Body of pancreas (tissue), 4 donors: ENCODE results near the gene SLC22A14. TPM values are rescaled to one million over a fixed set of nuclear protein-coding genes. Genes with fewer than 3 reads are reported as not detected.

Experiments used
- ATAC-seq: fragments of 150-250 bp; one replicate; pipeline ENCODE4 v1.9.1; 2016
- DNase-seq, 4 donors: peaks; one replicate each; pipeline ENCODE4 v3.0.0-alpha.2; 2019
- H3K27ac ChIP-seq, 4 donors: fragments of 200-600 bp; sonication (generic); 1 replicate in 3 of 4; 2 replicates in 1 of 4; pipeline versions ENCODE4 v1.5.1 to v1.6.1; 2016 to 2019; ENCODE audit warnings: mild to moderate bottlenecking in 1 of 4, mixed read lengths in 1 of 4, moderate library complexity in 1 of 4
- H3K27me3 ChIP-seq, 2 donors: fragments of 200-600 bp; sonication (generic); one replicate each; pipeline ENCODE4 v1.6.0; 2016; ENCODE audit warnings: mild to moderate bottlenecking in 1 of 2
- H3K36me3 ChIP-seq, 2 donors: fragments of 200-600 bp; sonication (generic); replicated peaks in 1 of 2; 2 replicates each; pipeline ENCODE4 v1.5.1; 2016; ENCODE audit warnings: low read depth in 2 of 2; ENCODE audit not compliant: insufficient read depth in 1 of 2
- H3K4me1 ChIP-seq: fragments of 200-600 bp; sonication (generic); one replicate; pipeline ENCODE4 v1.6.0; 2016
- H3K4me3 ChIP-seq, 2 donors: fragments of 200-600 bp; sonication (generic); 1 replicate in 1 of 2; 2 replicates in 1 of 2; pipeline ENCODE4 v1.5.1; 2016 to 2019
- H3K9me3 ChIP-seq, 3 donors: fragments of 200-600 bp; sonication (generic); 1 replicate in 2 of 3; 2 replicates in 1 of 3; pipeline ENCODE4 v1.5.1; 2016
- POLR2A ChIP-seq, 3 donors: fragments of 450-650 bp; IDR thresholded peaks; one replicate each; pipeline ENCODE4 v1.6.1; 2016; ENCODE audit warnings: antibody characterized with exemption in 3 of 3, mild to moderate bottlenecking in 2 of 3
- WGBS, 2 donors: methylation state at CpG; one replicate each; pipeline ENCODE4 v1.1.5; 2017; 5-methylcytosine and 5-hydroxymethylcytosine counted together
- intact Hi-C: fragments of 100-400 bp; cut with DNase I; formaldehyde crosslinking; loops from one replicate; pipeline ENCODE4 v1.15.1; 2023
- total RNA-seq, 2 donors: library from RNA; depleted of rRNA; stranded (reverse); fragments of >200 nt; gene quantifications; one replicate each; pipeline ENCODE4 v1.1.0, GENCODE V29; 2016
- TF ChIP-seq, protein P1 (sequence below), 7 experiments: fragments of 450-650 bp in 4 of 7; fragments of 200-600 bp in 3 of 7; sonication (generic) in 3 of 7; IDR thresholded peaks; one replicate each; pipeline ENCODE4 v1.5.1; 2016 to 2019; ENCODE audit warnings: antibody characterized with exemption in 7 of 7

Gene SLC22A14
- total RNA-seq, 2 donors from 2014 or later: not detected

DNA sequence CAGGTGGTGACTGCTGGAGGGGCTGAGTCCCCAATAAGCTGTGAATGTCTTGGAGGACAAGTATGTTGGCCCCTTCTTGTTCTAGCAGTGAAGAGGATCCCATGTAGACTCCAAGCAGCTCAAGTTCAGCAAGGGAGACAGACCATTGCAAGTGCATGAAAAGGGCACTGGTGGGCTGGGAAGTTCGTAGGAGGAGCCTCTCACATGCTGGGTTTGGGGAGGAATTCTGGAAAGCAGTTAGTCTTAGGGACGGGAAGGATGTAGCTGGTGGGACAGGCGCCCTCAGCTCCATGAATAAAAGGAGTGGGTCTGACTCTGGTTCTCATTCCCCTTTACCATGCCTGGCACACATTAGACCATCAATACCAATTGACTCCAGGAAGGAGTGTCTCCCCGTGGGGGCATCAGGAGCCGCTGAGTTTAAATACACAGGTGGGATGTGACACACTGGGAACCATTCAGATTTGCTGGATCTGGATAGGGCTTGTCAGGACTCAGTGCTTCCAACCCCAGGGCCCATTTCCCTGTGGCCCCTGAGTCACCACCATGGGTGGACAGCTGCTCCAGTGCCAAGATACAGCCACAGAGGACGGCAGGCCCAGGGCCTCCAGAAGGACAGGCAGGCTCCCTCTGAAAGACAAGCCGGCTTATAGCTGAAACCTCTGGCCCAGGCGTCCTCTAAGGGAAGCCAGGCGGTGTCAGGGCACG, 63.9 kb downstream of the SLC22A14 start:
- H3K27me3 ChIP-seq: no peaks in the 10 kb centered on the region
- H3K36me3 ChIP-seq: no peaks in the 10 kb centered on the region
- 42 to 65% methylated on average over 7 to 10 of the region's 10 CpGs for WGBS, 2 donors
- ATAC-seq: peak; percentile 25
- H3K4me1 ChIP-seq: peaks cover 13% of the 10 kb centered on the region
- no peak overlapping the region for H3K4me3 ChIP-seq
- intact Hi-C loops: loop anchor here (5.0 kb wide), 1 partner anchor 131 kb away; no protein-coding TSS in a partner anchor
- no peaks in the 10 kb centered on the region for H3K9me3 ChIP-seq
- no peak for TF ChIP-seq POLR2A (IDR thresholded peaks at IDR 0.05)
- TF ChIP-seq, protein P1, sequence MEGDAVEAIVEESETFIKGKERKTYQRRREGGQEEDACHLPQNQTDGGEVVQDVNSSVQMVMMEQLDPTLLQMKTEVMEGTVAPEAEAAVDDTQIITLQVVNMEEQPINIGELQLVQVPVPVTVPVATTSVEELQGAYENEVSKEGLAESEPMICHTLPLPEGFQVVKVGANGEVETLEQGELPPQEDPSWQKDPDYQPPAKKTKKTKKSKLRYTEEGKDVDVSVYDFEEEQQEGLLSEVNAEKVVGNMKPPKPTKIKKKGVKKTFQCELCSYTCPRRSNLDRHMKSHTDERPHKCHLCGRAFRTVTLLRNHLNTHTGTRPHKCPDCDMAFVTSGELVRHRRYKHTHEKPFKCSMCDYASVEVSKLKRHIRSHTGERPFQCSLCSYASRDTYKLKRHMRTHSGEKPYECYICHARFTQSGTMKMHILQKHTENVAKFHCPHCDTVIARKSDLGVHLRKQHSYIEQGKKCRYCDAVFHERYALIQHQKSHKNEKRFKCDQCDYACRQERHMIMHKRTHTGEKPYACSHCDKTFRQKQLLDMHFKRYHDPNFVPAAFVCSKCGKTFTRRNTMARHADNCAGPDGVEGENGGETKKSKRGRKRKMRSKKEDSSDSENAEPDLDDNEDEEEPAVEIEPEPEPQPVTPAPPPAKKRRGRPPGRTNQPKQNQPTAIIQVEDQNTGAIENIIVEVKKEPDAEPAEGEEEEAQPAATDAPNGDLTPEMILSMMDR (IDR thresholded peaks at IDR 0.05): no peak
- DNase-seq: no peak
- peak overlapping the region; percentile 8 to 73 (median 68) for H3K27ac ChIP-seq

DNA sequence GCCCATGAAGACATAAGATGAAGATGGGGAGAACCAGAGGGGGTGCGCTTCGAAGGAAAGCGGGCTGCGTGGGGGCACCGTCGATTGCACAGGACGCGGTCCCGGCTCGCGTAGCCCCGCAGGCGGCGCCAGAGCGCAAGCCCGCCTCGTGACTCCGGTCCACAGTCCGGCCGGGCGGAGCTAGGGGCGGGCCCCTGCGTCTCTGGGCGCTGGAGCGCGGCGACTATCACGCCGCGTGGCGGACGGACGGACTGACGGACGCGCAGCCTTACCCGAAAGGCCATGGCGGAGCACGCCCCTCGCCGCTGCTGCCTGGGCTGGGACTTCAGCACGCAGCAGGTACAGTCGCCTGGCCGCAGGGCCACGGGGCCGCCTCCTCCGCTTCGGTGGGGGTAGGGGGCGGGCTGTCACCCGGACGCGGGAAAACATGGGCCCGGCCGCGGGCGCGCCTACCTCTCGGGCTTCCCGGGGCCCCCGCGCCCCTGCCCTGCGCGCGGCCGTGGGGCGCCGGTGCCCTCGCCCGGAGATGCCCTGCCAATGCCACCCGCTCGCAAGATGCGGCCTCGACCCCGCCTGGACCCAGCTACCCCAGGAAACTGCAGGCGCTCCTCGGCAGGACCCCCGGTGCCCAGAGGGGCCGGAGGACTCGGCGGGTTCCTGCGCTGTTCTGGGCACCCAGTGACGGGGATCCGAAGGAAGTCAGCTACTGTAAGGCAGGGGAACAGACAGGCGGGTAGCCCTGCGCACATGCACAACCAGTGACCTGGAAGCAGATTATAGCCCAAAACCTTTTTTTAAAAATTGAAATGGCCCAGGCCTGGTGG, 64.7 kb downstream of the SLC22A14 start, which contains the start of gene XYLB:
Gene XYLB (plus strand): TSS at position 199 of the 824 bp plus-strand sequence. CDS start 84 bp downstream, at position 283.
- TF ChIP-seq, protein P1 (IDR thresholded peaks at IDR 0.05): peak; percentile 69 to 98 (median 92)
- TF ChIP-seq POLR2A (IDR thresholded peaks at IDR 0.05): peak; percentile 33 to 65 (median 60)
- H3K4me3 ChIP-seq: peak within 1 kb of the TSS; percentile 68 to 70
- H3K4me1 ChIP-seq: peaks cover 13% of the 10 kb centered on the region
- H3K36me3 ChIP-seq: no peaks in the 10 kb centered on the region
- intact Hi-C loops: loop anchor here (5.0 kb wide), 1 partner anchor 131 kb away; no protein-coding TSS in a partner anchor
- ATAC-seq (peak; percentile 96), DNase-seq (peak; percentile 88 to 94 (median 91))
- no peaks in the 10 kb centered on the region for H3K27me3 ChIP-seq
- 1% methylated on average over 12 to 85 of the region's 85 CpGs for WGBS, 2 donors
- no peaks in the 10 kb centered on the region for H3K9me3 ChIP-seq
- peak within 1 kb of the TSS; percentile 53 to 73 (median 68) for H3K27ac ChIP-seq

DNA sequence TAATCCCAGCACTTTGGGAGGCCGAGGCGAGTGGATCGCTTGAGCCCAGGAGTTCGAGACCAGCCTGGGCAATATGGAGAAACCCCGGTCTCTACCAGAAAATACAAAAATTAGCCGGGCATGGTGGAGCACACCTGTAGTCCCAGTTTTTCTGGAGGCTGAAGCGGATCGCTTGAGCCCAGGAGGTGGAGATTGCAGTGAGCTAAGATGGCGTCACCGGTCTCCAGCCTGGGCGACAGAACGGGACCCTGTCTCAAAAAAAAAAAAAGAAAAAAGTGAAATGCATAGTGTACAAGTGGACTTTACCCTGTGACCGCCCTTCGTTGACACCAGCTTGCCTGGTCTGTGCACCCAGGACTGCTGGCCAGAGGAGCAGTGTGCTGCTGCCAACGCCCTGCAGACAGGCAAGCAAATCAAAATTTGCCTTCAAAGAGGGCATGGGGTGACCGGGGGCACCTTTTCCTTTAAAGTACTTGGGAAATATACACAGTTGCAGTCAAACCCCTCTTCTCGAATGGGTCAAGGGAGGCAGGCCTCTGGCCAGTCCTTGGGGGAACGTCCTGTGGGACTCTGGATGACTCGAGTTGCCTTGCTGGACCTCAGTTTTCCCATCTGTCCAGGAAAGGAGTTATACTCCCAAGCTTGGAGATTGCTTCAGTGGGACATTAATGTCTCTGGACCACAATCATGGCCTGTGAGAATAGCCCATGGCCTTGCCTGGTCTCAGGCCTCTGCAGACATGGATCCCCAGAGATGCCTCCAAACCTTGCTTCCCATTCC, 65.5 kb downstream of the SLC22A14 start:
- DNase-seq: peak in 2 of 4 donors; percentile 14 to 52
- intact Hi-C loops: loop anchor here (5.0 kb wide), 1 partner anchor 130 kb away; no protein-coding TSS in a partner anchor
- TF ChIP-seq, protein P1 (IDR thresholded peaks at IDR 0.05): no peak
- H3K4me1 ChIP-seq: peaks cover 13% of the 10 kb centered on the region
- H3K27ac ChIP-seq: peak overlapping the region in 2 of 4 donors; percentile 69 to 73
- no peaks in the 10 kb centered on the region for H3K36me3 ChIP-seq
- H3K4me3 ChIP-seq: peak overlapping the region; percentile 68 to 70
- H3K27me3 ChIP-seq: no peaks in the 10 kb centered on the region
- WGBS, 2 donors: 49 to 66% methylated on average over 19 of the region's 19 CpGs
- ATAC-seq: peak; percentile 9
- H3K9me3 ChIP-seq: no peaks in the 10 kb centered on the region

DNA sequence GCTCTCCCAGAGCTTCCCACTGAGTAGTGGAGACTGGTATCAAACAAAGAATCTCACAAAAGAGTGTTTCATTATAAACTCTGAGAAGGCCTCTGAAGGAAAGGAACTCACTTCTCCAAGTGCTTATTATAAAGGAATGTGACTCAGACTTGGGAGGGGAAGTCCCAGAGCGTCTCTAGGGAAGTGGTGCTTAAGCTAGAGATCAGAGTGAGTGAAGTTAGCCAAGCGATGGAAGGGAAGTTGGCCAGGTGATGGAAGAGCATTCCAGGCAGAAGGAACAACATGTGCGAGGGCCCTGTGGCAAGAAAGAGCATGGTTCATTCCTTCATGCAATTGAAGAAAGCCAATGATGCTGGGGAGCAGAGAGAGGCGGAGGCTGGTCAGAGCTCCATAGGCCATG, 66.8 kb downstream of the SLC22A14 start:
- ATAC-seq (no peak), DNase-seq (peak in 1 of 4 donors; percentile 13)
- Histone ChIP-seq H3K4me3 (no peak overlapping the region), H3K9me3 (no peaks in the 10 kb centered on the region), H3K4me1 (peaks cover 13% of the 10 kb centered on the region), H3K27me3 (no peaks in the 10 kb centered on the region), H3K27ac (no peak overlapping the region), H3K36me3 (no peaks in the 10 kb centered on the region)
- intact Hi-C loops: loop anchor here (5.0 kb wide), 1 partner anchor 128 kb away; no protein-coding TSS in a partner anchor
- WGBS, 2 donors: 80 to 92% methylated on average over 4 of the region's 4 CpGs
- no peak for TF ChIP-seq POLR2A (IDR thresholded peaks at IDR 0.05)
- TF ChIP-seq, protein P1 (IDR thresholded peaks at IDR 0.05): no peak
